ENCODE results near the gene ATOH8.

DNA sequence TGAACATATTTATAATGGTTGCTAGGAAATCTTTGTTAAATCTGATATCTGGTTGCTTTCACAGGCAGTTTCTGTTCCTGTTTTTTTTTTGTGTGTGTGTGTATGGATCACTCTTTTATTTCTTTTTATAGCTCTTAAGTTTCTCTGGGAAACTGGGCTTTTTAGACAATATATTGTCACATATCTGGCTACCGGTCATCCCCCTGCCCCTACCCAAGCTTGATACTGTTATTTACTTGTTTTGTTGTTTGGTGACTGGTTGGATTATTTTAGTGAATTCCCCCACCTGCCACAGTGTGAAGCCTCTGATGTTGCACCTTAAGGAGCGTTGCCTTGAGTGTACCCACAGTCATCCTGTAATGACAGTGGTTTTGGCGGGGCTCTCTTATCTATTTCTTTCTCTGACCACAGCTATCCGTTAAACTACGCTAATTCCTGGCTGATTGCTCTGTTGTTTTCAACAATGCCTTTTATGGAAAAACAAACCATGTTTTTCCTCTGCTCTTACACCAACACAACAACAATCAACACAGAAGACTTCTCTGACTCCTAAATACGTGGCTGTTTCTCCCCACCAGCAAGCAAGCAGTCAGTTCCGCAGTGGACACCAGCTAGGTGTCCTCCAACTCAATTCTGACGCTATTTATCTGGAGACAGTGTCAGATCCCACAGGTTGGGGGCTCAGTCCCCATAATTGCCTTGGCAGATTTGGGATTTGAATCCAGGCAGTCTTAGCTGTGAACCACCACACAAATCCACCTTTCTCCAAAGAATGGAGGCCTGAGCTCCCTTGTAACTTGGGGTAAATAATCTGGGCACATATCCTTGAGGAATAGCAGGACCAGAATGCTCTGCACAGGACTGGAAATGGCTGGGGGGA lies 48.8 kb upstream of the ATOH8 start:
- TF ChIP-seq POLR2AphosphoS5 (IDR thresholded peaks at IDR 0.05): no peak
- TF ChIP-seq, protein P1, sequence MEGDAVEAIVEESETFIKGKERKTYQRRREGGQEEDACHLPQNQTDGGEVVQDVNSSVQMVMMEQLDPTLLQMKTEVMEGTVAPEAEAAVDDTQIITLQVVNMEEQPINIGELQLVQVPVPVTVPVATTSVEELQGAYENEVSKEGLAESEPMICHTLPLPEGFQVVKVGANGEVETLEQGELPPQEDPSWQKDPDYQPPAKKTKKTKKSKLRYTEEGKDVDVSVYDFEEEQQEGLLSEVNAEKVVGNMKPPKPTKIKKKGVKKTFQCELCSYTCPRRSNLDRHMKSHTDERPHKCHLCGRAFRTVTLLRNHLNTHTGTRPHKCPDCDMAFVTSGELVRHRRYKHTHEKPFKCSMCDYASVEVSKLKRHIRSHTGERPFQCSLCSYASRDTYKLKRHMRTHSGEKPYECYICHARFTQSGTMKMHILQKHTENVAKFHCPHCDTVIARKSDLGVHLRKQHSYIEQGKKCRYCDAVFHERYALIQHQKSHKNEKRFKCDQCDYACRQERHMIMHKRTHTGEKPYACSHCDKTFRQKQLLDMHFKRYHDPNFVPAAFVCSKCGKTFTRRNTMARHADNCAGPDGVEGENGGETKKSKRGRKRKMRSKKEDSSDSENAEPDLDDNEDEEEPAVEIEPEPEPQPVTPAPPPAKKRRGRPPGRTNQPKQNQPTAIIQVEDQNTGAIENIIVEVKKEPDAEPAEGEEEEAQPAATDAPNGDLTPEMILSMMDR (IDR thresholded peaks at IDR 0.05): no peak
